Kidney (tissue), 14 donors: Measurements from ENCODE around the gene METTL5. TPM values are rescaled to one million over a fixed set of nuclear protein-coding genes. Genes with fewer than 3 reads are reported as not detected.
"Not testable (repeated sequence)": the region's sequence is repeated elsewhere in the genome, so short reads cannot be mapped to it uniquely, and the experiment has no call there.

Experiments used
- DNase-seq, 5 donors: peaks; one replicate each; pipeline ENCODE4 v3.0.0-alpha.2; 2013 to 2020
- FAIRE-seq: peaks from 2 replicates; lab custom pipeline; 2012; peaks lifted over from hg19 to GRCh38; lab: Jason Lieb, UNC
- H3K27ac ChIP-seq, 2 donors: one replicate each; pipeline ENCODE4 v1.7.0; 2013; ENCODE audit warnings: low read depth in 2 of 2, low read length in 2 of 2, inconsistent platforms in 1 of 2
- H3K27me3 ChIP-seq: one replicate; pipeline ENCODE4 v1.7.1; 2013; ENCODE audit warnings: low read length, inconsistent platforms; ENCODE audit not compliant: control insufficient read depth, insufficient read depth
- H3K36me3 ChIP-seq, 3 donors: one replicate each; pipeline versions ENCODE4 v1.7.0 to v1.7.1; 2013; ENCODE audit warnings: low read length in 3 of 3, control low read depth in 1 of 3, inconsistent platforms in 1 of 3; ENCODE audit not compliant: insufficient read depth in 3 of 3, control insufficient read depth in 2 of 3
- H3K4me1 ChIP-seq, 3 donors: one replicate each; pipeline versions ENCODE4 v1.7.0 to v1.7.1; 2013; ENCODE audit warnings: low read length in 3 of 3, inconsistent platforms in 1 of 3, low read depth in 1 of 3; ENCODE audit not compliant: control insufficient read depth in 2 of 3, insufficient read depth in 2 of 3
- H3K4me3 ChIP-seq, 3 donors: one replicate each; pipeline versions ENCODE4 v1.7.0 to v1.8.1; 2013; ENCODE audit warnings: low read length in 3 of 3, control low read depth in 1 of 3, inconsistent platforms in 1 of 3
- H3K9ac ChIP-seq, 3 donors: one replicate each; pipeline versions ENCODE4 v1.7.0 to v1.7.1; 2013; ENCODE audit warnings: low read length in 3 of 3, control low read depth in 1 of 3, inconsistent platforms in 1 of 3
- H3K9me3 ChIP-seq, 3 donors: one replicate each; pipeline versions ENCODE4 v1.7.0 to v1.7.1; 2013; ENCODE audit warnings: low read length in 3 of 3, control low read depth in 1 of 3, inconsistent platforms in 1 of 3; ENCODE audit not compliant: control insufficient read depth in 2 of 3, insufficient read depth in 1 of 3
- CTCF ChIP-seq: IDR thresholded peaks from 3 replicates; pipeline ENCODE4 v1.5.1; 2012; ENCODE audit warnings: mild to moderate bottlenecking, moderate library complexity, borderline replicate concordance; ENCODE audit not compliant: insufficient read depth; ENCODE audit errors: extremely low read depth
- intact Hi-C: fragments of 100-400 bp; cut with DNase I; formaldehyde crosslinking; loops from one replicate; pipeline ENCODE4 v1.11.1; 2022
- polyA plus RNA-seq: library from polyadenylated mRNA; stranded (reverse); fragments of 350-450 nt; fragmentation: Illumina TruSeq; extraction: RNeasy Lipid Tissue Mini Kit (QIAGEN cat#74804); gene quantifications from one replicate; pipeline ENCODE4 v1.2.3, GENCODE V29; 2014; ENCODE audit warnings: low read depth, low replicate concordance; ENCODE audit not compliant: insufficient read depth
- total RNA-seq: library from RNA; stranded (reverse); fragmentation: NEBNext Ultra II Directional; extraction: Animal tissue kit (Norgen Biotek cat#: 25700); gene quantifications from one replicate; pipeline ENCODE4 v1.2.1, GENCODE V29; 2021
- donor health status: control.
- donor health status: control.
- donor health status: control.
- donor health status: control.
- donor health status: control.
- donor health status: DM: yes; HTN: yes; CAD: no.
- donor health status: Normal renal cell carcinoma (clear cell type).

METTL5 gene
- total and polyA plus RNA-seq, 2 donors from 2014 or later, result 43.9 to 68.8 TPM

- TF ChIP-seq CTCF, result no peak
- no peak for FAIRE-seq
- H3K27me3 ChIP-seq, result no peaks in the 10 kb centered on the region
- intact Hi-C loops, result no loop called here
- peaks cover 5 to 12% (median 9%) of the 10 kb centered on the region in 3 donors for H3K36me3 ChIP-seq
- H3K27ac ChIP-seq, result no peak overlapping the region
- H3K4me3 ChIP-seq, result no peak overlapping the region
- no peak for DNase-seq
- H3K4me1 ChIP-seq, result peaks cover 0 to 9% (median 0%) of the 10 kb centered on the region in 3 donors
- H3K9ac ChIP-seq, result no peak overlapping the region
- no peaks in the 10 kb centered on the region for H3K9me3 ChIP-seq
Measured at GRCh38 chr2:169819106-169819505, 5.6 kb downstream of the METTL5 start.

GRCh38 chr2:169818241-169818640 lies 6.5 kb downstream of the METTL5 start:
- TF ChIP-seq CTCF, result no peak
- Histone ChIP-seq H3K4me1 (peaks cover 0 to 5% (median 0%) of the 10 kb centered on the region in 3 donors), H3K36me3 (peaks cover 7 to 12% (median 9%) of the 10 kb centered on the region in 3 donors), H3K4me3 (no peak overlapping the region), H3K27ac (no peak overlapping the region), H3K9ac (no peak overlapping the region), H3K27me3 (no peaks in the 10 kb centered on the region), H3K9me3 (no peaks in the 10 kb centered on the region)
- FAIRE-seq (no peak), DNase-seq (no peak)
- intact Hi-C loops, result no loop called here

- intact Hi-C loops, H3K27ac ChIP-seq, H3K9me3 ChIP-seq, H3K4me3 ChIP-seq, DNase-seq, H3K27me3 ChIP-seq, H3K4me1 ChIP-seq, H3K9ac ChIP-seq, FAIRE-seq: not testable (repeated sequence)
- H3K36me3 ChIP-seq, result peaks cover 7 to 12% (median 10%) of the 10 kb centered on the region in 3 donors
Measured at GRCh38 chr2:169817369-169817768, 7.3 kb downstream of the METTL5 start.

GRCh38 chr2:169816961-169817360 lies 7.7 kb downstream of the METTL5 start:
- peaks cover 7 to 12% (median 12%) of the 10 kb centered on the region in 3 donors for H3K36me3 ChIP-seq
- H3K27me3 ChIP-seq, H3K4me1 ChIP-seq, H3K4me3 ChIP-seq, FAIRE-seq, intact Hi-C loops, H3K9ac ChIP-seq, DNase-seq, H3K9me3 ChIP-seq, H3K27ac ChIP-seq: not testable (repeated sequence)
